Measurements from ENCODE around the gene ENTREP3. TPM values are rescaled to one million over a fixed set of nuclear protein-coding genes. Genes with fewer than 3 reads are reported as not detected.
"Not testable (repeated sequence)": the region's sequence is repeated elsewhere in the genome, so short reads cannot be mapped to it uniquely, and the experiment has no call there.

The ENTREP3 gene
- total and polyA plus RNA-seq, 2 experiments from 2014 or later: 8.8 to 27.1 TPM

- no peak overlapping the region for H3K4me3 ChIP-seq
- peak overlapping the region; percentile 89 for H3K27ac ChIP-seq
- TF ChIP-seq EZH2phosphoT487 (IDR thresholded peaks at IDR 0.05; ENCODE audit: low read depth, severe bottlenecking, unreplicated experiment): no peak
- peaks cover 27% of the 10 kb centered on the region for H3K4me1 ChIP-seq (ENCODE audit: insufficient read depth)
- DNase-seq (ENCODE audit: low spot score): no peak
- H2AFZ ChIP-seq: peak overlapping the region; percentile 41
- H3K27me3 ChIP-seq: no peaks in the 10 kb centered on the region
- peaks cover 11% of the 10 kb centered on the region for H3K79me2 ChIP-seq
- no peaks in the 10 kb centered on the region for H3K36me3 ChIP-seq (replicated peaks; ENCODE audit: insufficient read depth, low read depth)
- 60% methylated on average over 9 of the region's 9 CpGs for WGBS (ENCODE audit: low lambda C conversion rate, missing lambda C conversion rate)
- H3K9me3 ChIP-seq (ENCODE audit: low read depth): no peaks in the 10 kb centered on the region
- H3K9me2 ChIP-seq (replicated peaks; ENCODE audit: insufficient read depth): no peaks in the 10 kb centered on the region
- no peaks in the 10 kb centered on the region for H4K20me1 ChIP-seq (ENCODE audit: insufficient read depth, poor library complexity, severe bottlenecking)
- peak overlapping the region; percentile 72 for H3K4me2 ChIP-seq
These were observed 27.2 kb downstream of the ENTREP3 start for GRCh38 chr1:155228096-155228427.

GRCh38 chr1:155227261-155228095 is 27.8 kb downstream of the ENTREP3 start:
- H4K20me1 ChIP-seq (ENCODE audit: insufficient read depth, poor library complexity, severe bottlenecking): no peaks in the 10 kb centered on the region
- H3K27me3 ChIP-seq: no peaks in the 10 kb centered on the region
- peaks cover 11% of the 10 kb centered on the region for H3K79me2 ChIP-seq
- H3K4me2 ChIP-seq: peak overlapping the region; percentile 78
- WGBS (ENCODE audit: low lambda C conversion rate, missing lambda C conversion rate): 3% methylated on average over 40 of the region's 42 CpGs
- DNase-seq (ENCODE audit: low spot score): peak; percentile 99
- H3K9me2 ChIP-seq (replicated peaks; ENCODE audit: insufficient read depth): no peaks in the 10 kb centered on the region
- H2AFZ ChIP-seq: peak overlapping the region; percentile 41
- H3K4me1 ChIP-seq (ENCODE audit: insufficient read depth): peaks cover 27% of the 10 kb centered on the region
- H3K4me3 ChIP-seq: peak overlapping the region; percentile 21
- H3K9me3 ChIP-seq (ENCODE audit: low read depth): no peaks in the 10 kb centered on the region
- H3K36me3 ChIP-seq (replicated peaks; ENCODE audit: insufficient read depth, low read depth): no peaks in the 10 kb centered on the region
- peak; percentile 24 for TF ChIP-seq CTCF (IDR thresholded peaks at IDR 0.05; ENCODE audit: poor library complexity)
- no peak for TF ChIP-seq EZH2phosphoT487 (IDR thresholded peaks at IDR 0.05; ENCODE audit: low read depth, severe bottlenecking, unreplicated experiment)
- H3K27ac ChIP-seq: peak overlapping the region; percentile 89

GRCh38 chr1:155226910-155227260 is 28.4 kb downstream of the ENTREP3 start:
- under 1% methylated on average over 19 of the region's 19 CpGs for WGBS (ENCODE audit: low lambda C conversion rate, missing lambda C conversion rate)
- TF ChIP-seq CTCF (IDR thresholded peaks at IDR 0.05; ENCODE audit: poor library complexity) (no peak), EZH2phosphoT487 (IDR thresholded peaks at IDR 0.05; ENCODE audit: low read depth, severe bottlenecking, unreplicated experiment) (no peak), EZH2 (IDR thresholded peaks at IDR 0.05; ENCODE audit: borderline replicate concordance) (no peak)
- DNase-seq (ENCODE audit: low spot score): peak; percentile 74
- H3K36me3 ChIP-seq (replicated peaks; ENCODE audit: insufficient read depth, low read depth): no peaks in the 10 kb centered on the region
- no peaks in the 10 kb centered on the region for H3K27me3 ChIP-seq
- H3K27ac ChIP-seq: peak overlapping the region; percentile 86
- peaks cover 11% of the 10 kb centered on the region for H3K79me2 ChIP-seq
- no peaks in the 10 kb centered on the region for H4K20me1 ChIP-seq (ENCODE audit: insufficient read depth, poor library complexity, severe bottlenecking)
- no peaks in the 10 kb centered on the region for H3K9me2 ChIP-seq (replicated peaks; ENCODE audit: insufficient read depth)
- peak overlapping the region; percentile 41 for H2AFZ ChIP-seq
- H3K9me3 ChIP-seq (ENCODE audit: low read depth): no peaks in the 10 kb centered on the region
- peaks cover 27% of the 10 kb centered on the region for H3K4me1 ChIP-seq (ENCODE audit: insufficient read depth)
- H3K4me3 ChIP-seq: peak overlapping the region; percentile 21
- peak overlapping the region; percentile 78 for H3K4me2 ChIP-seq

GRCh38 chr1:155226188-155226909 is 28.9 kb downstream of the ENTREP3 start:
- TF ChIP-seq CTCF (IDR thresholded peaks at IDR 0.05; ENCODE audit: poor library complexity) (peak; percentile 64), EZH2phosphoT487 (IDR thresholded peaks at IDR 0.05; ENCODE audit: low read depth, severe bottlenecking, unreplicated experiment) (no peak)
- Histone ChIP-seq H3K36me3 (replicated peaks; ENCODE audit: insufficient read depth, low read depth) (no peaks in the 10 kb centered on the region), H3K4me2 (peak overlapping the region; percentile 78), H3K27ac (peak overlapping the region; percentile 86), H4K20me1 (ENCODE audit: insufficient read depth, poor library complexity, severe bottlenecking) (no peaks in the 10 kb centered on the region), H3K4me3 (peak overlapping the region; percentile 21), H3K79me2 (peaks cover 11% of the 10 kb centered on the region), H3K9me3 (ENCODE audit: low read depth) (no peaks in the 10 kb centered on the region), H2AFZ (peak overlapping the region; percentile 41), H3K9me2 (replicated peaks; ENCODE audit: insufficient read depth) (no peaks in the 10 kb centered on the region), H3K4me1 (ENCODE audit: insufficient read depth) (peaks cover 27% of the 10 kb centered on the region), H3K27me3 (no peaks in the 10 kb centered on the region)
- WGBS (ENCODE audit: low lambda C conversion rate, missing lambda C conversion rate): 2% methylated on average over 7 of the region's 7 CpGs
- peak; percentile 81 for DNase-seq (ENCODE audit: low spot score)

- not testable (repeated sequence) for DNase-seq (ENCODE audit: low spot score); H4K20me1 ChIP-seq (ENCODE audit: insufficient read depth, poor library complexity, severe bottlenecking); H2AFZ ChIP-seq; H3K36me3 ChIP-seq (replicated peaks; ENCODE audit: insufficient read depth, low read depth); H3K4me3 ChIP-seq; H3K9me2 ChIP-seq (replicated peaks; ENCODE audit: insufficient read depth); H3K27me3 ChIP-seq; H3K9me3 ChIP-seq (ENCODE audit: low read depth)
- Histone ChIP-seq H3K4me2 (peak overlapping the region; percentile 78), H3K4me1 (ENCODE audit: insufficient read depth) (peaks cover 28% of the 10 kb centered on the region), H3K27ac (peak overlapping the region; percentile 86), H3K79me2 (peaks cover 11% of the 10 kb centered on the region)
- WGBS (ENCODE audit: low lambda C conversion rate, missing lambda C conversion rate): 95% methylated on average over 8 of the region's 8 CpGs
These were observed 29.9 kb downstream of the ENTREP3 start for GRCh38 chr1:155225404-155225759.
